ENCODE data around the gene C8G. TPM values are rescaled to one million over a fixed set of nuclear protein-coding genes. Genes with fewer than 3 reads are reported as not detected.
A peak's percentile ranks its signal among the peaks of the same experiment; 100 is the strongest.

C8G gene
- total and polyA plus RNA-seq, 2 of the 4 experiments (the other 2 are of a cell fraction): 0.80 TPM; not detected in 1

- Histone ChIP-seq H3K23ac (ENCODE audit: low read depth, low read length) (no peak within 1 kb of the TSS), H3K9me1 (ENCODE audit: insufficient read depth, low read length) (no peaks in the 10 kb centered on the region), H3K9ac (ENCODE audit: low read depth, low read length) (no peak within 1 kb of the TSS), H3K18ac (ENCODE audit: low read depth, low read length) (no peak within 1 kb of the TSS), H3K4ac (ENCODE audit: low read depth, low read length) (no peak within 1 kb of the TSS), H3K27me3 (ENCODE audit: control insufficient read depth, insufficient read depth, low read length) (peaks cover 38% of the 10 kb centered on the region), H4K8ac (ENCODE audit: low read depth in 2 of 2, low read length in 2 of 2) (no peak within 1 kb of the TSS), H3K79me1 (ENCODE audit: low read depth in 1 of 2, low read length in 2 of 2) (no peaks in the 10 kb centered on the region), H4K91ac (ENCODE audit: insufficient read depth, low read depth, low read length) (no peak within 1 kb of the TSS), H2AFZ (replicated peaks; ENCODE audit: low read length, poor library complexity) (no peak within 1 kb of the TSS), H2AK5ac (ENCODE audit: low read depth, low read length) (no peak within 1 kb of the TSS), H3K4me2 (ENCODE audit: low read depth, low read length) (no peak within 1 kb of the TSS), H2BK15ac (ENCODE audit: low read depth, low read length) (no peak within 1 kb of the TSS), H3K56ac (ENCODE audit: extremely low read depth, insufficient read depth, low read length) (no peak within 1 kb of the TSS), H3K4me3 (ENCODE audit: insufficient read depth, low read depth, low read length) (no peak within 1 kb of the TSS), H3K36me3 (ENCODE audit: control insufficient read depth, insufficient read depth, low read length) (no peaks in the 10 kb centered on the region), H2BK5ac (ENCODE audit: low read depth, low read length, poor library complexity, severe bottlenecking) (no peak within 1 kb of the TSS), H4K20me1 (ENCODE audit: insufficient read depth, low read length) (no peaks in the 10 kb centered on the region), H3K9me3 (ENCODE audit: control insufficient read depth, insufficient read depth, low read length) (no peaks in the 10 kb centered on the region), H4K5ac (ENCODE audit: low read depth, low read length) (no peak within 1 kb of the TSS), H3K14ac (replicated peaks; ENCODE audit: low read depth, low read length) (no peak within 1 kb of the TSS), H3K27ac (ENCODE audit: insufficient read depth, low read length) (no peak within 1 kb of the TSS), H2BK120ac (ENCODE audit: low read depth, low read length) (no peak within 1 kb of the TSS), H3K4me1 (ENCODE audit: control insufficient read depth, insufficient read depth, low read length) (peaks cover 1% of the 10 kb centered on the region; the same call in 1 of the 2 replicates), H2AK9ac (replicated peaks; ENCODE audit: low read depth, low read length, poor library complexity) (peak within 1 kb of the TSS; percentile 37), H2BK20ac (ENCODE audit: low read depth, low read length) (no peak within 1 kb of the TSS)
- dilution Hi-C loops (cut with HindIII; ENCODE audit: low sequenced_read_pairs, unreplicated experiment): no loop called here
- 81% methylated on average over 4 of the region's 18 CpGs; no CpG with 5 or more reads in 1 of the 2 experiments for WGBS, 2 experiments (ENCODE audit: extremely low coverage in 2 of 2, insufficient read length in 1 of 2)
- ChIA-PET CTCF (interaction anchor here (1.2 kb wide), 1 partner anchor 34 kb away, joined by 4 read pairs; no protein-coding TSS in a partner anchor), POLR2A (ENCODE audit: unreplicated experiment) (no interaction called here)
- in situ Hi-C loops (cut with MboI; ENCODE audit: low sequenced_read_pairs): no loop called here
- no TSS peak for BruUV-seq (replicated peaks)
- TF ChIP-seq CHD1 (IDR thresholded peaks at IDR 0.05; ENCODE audit: low read depth, low read length) (no peak), RFX5 (IDR thresholded peaks at IDR 0.05; ENCODE audit: low read depth, low read length) (no peak), MAZ (IDR thresholded peaks at IDR 0.05; ENCODE audit: borderline replicate concordance, low read depth, low read length) (no peak), SMC3 (IDR thresholded peaks at IDR 0.05; ENCODE audit: low read depth, low read length) (no peak), MAFK (IDR thresholded peaks at IDR 0.05; ENCODE audit: low read depth, low read length) (no peak), ELK1 (IDR thresholded peaks at IDR 0.05; ENCODE audit: borderline replicate concordance, low read depth, low read length) (no peak), CEBPB (IDR thresholded peaks at IDR 0.05; ENCODE audit: low read depth, low read length) (no peak), POLR2A (IDR thresholded peaks at IDR 0.05; ENCODE audit: low read depth, low read length) (no peak), MXI1 (IDR thresholded peaks at IDR 0.05; ENCODE audit: borderline replicate concordance, low read depth, low read length) (no peak)
- TF ChIP-seq, protein P1, sequence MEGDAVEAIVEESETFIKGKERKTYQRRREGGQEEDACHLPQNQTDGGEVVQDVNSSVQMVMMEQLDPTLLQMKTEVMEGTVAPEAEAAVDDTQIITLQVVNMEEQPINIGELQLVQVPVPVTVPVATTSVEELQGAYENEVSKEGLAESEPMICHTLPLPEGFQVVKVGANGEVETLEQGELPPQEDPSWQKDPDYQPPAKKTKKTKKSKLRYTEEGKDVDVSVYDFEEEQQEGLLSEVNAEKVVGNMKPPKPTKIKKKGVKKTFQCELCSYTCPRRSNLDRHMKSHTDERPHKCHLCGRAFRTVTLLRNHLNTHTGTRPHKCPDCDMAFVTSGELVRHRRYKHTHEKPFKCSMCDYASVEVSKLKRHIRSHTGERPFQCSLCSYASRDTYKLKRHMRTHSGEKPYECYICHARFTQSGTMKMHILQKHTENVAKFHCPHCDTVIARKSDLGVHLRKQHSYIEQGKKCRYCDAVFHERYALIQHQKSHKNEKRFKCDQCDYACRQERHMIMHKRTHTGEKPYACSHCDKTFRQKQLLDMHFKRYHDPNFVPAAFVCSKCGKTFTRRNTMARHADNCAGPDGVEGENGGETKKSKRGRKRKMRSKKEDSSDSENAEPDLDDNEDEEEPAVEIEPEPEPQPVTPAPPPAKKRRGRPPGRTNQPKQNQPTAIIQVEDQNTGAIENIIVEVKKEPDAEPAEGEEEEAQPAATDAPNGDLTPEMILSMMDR (conservative IDR thresholded peaks at IDR 0.05; ENCODE audit: low read depth, low read length): no peak
- no peak for DNase-seq
- ATAC-seq (ENCODE audit: low read depth): no peak
- intact Hi-C loops (cut with micrococcal nuclease): no loop called here
Measured at GRCh38 chr9:136982232-136983051, 37.4 kb downstream of the C8G start, which contains the start of gene LCNL1. Gene LCNL1 (plus strand): TSS chr9:136982993. CDS start chr9:136983587, 594 bp downstream.

Measured in IMR-90 (cell line).